Measurements from ENCODE around the gene CCDC73.
"Not testable (repeated sequence)": the region's sequence is repeated elsewhere in the genome, so short reads cannot be mapped to it uniquely, and the experiment has no call there.

The CCDC73 gene

DNA sequence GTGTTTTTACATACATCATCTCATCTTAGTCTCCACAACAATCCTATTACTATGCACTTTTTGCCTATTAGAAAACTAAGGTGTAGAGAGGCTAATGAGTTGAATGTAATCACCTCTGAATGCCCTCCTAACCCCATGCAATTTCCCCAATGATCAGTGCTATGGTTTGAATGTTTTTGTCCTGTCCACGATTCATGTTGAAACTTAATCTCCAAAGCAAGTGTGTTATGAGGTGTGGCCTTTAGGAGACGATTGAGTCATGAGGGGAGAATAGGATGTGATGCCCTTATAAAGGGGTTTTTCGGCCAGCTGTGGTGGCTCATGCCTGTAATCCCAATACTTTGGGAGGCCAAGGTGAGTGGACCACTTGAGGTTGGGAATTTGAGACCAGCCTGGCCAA, 2.0 kb upstream of the CCDC73 start:
- DNase-seq (ENCODE audit: low spot score), result no peak

GRCh38 chr11:32792948-32793475, 1.4 kb downstream of the CCDC73 start:
- DNase-seq (ENCODE audit: low spot score), result no peak

DNA sequence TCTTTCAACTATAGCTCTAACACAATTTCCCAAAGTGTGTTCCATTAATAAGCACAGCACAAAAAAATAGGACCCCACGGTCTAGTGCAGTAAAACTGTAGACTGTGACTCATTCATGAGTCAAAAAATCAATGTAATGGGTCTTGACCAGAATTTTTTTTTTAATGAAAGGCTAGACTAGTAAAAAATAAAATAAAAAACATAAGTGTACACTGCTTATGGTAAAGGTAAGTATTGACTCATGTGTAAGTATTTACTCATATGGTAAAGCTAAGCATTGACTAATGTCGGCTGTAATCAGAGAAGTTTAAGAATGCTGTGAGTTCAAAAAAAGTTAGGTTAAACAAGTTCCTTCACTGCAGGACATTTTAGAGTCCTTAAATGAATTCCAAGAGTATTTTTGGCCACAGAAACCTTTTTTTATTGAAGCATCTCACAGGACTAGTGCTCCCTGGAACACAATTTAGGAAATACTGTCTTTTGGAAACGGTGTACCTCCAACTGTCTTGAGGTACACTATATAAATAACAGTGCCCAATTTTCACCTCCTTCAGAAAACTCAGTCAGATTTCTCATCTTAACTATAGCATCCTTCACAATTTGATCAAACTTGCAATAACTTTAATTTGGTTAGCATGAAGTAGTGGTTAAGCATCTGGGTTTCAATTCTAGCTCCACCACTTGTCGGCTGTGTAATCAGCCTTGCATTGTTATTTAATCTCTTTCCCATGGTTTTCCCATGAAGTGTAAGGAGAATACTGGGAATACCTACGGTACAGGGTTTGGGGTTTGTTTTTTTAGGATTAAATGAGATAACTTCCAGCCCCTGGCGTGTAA, 2.1 kb downstream of the CCDC73 start:
- no peak for DNase-seq (ENCODE audit: low spot score)

GRCh38 chr11:32790916-32791315, 3.5 kb downstream of the CCDC73 start:
- no peak for DNase-seq (ENCODE audit: low spot score)

DNA sequence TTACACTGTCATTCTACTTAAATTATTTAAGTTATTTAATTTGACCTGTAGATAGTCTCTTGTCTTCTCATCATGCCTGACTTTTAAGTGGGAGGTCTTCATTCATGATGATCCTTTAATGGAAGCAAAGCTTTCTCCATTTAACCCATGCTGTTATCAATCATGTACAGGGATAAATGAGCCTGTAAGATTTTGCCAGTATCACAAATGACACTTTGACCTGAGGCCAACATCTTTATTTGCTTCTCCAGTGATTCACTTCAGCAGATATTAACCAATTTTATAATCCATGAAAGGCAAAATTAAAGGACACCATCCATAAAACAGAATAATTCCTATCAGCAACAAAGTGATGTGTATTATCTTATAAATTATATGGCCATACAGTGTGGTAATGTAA, 7.7 kb downstream of the CCDC73 start:
- no peak for DNase-seq (ENCODE audit: low spot score)

- DNase-seq (ENCODE audit: low spot score), result no peak
Observed at GRCh38 chr11:32785262-32785661, 9.2 kb downstream of the CCDC73 start.

DNA sequence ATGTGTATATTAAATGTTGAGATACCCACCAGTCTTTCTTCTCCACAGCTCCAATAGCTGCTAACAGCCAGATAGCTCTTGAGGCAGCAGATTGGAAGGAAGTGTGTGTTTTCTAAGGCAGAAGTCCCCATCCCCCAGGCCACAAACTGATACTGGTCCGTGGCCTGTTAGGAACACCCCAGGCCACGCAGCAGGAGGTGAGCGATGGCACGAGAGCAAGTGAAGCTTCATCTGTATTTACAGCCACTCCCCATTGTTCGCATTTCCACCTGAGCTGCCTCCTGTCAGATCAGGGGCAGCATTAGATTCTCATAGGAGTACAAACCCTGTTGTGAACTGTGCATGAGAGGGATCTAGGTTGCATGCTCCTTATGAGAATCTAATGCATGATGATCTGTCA, 12.7 kb downstream of the CCDC73 start:
- DNase-seq (ENCODE audit: low spot score), result no peak

DNA sequence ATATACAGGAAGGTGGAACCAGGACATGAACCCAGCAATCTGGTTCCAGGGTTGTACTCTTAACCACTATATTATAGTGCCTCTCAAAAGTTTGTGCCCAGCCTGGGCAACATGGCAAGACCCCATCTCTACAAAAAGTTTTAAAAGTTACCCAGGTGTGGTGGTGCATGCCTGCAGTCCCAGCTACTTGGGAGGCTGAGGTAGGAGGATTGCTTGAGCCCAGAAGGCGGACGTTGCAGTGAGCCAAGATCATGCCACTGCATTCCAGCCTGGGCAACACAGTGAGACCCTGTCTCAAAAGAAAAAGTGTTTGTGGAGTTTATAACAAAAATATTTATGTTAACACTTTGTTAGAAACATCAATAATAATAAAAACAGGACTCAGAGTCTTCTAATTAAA, 13.6 kb downstream of the CCDC73 start:
- DNase-seq (ENCODE audit: low spot score), result not testable (repeated sequence)

GRCh38 chr11:32779136-32779535, 15.3 kb downstream of the CCDC73 start:
- DNase-seq (ENCODE audit: low spot score), result no peak

- DNase-seq (ENCODE audit: low spot score), result no peak
Observed at GRCh38 chr11:32775908-32776307, 18.6 kb downstream of the CCDC73 start.

DNA sequence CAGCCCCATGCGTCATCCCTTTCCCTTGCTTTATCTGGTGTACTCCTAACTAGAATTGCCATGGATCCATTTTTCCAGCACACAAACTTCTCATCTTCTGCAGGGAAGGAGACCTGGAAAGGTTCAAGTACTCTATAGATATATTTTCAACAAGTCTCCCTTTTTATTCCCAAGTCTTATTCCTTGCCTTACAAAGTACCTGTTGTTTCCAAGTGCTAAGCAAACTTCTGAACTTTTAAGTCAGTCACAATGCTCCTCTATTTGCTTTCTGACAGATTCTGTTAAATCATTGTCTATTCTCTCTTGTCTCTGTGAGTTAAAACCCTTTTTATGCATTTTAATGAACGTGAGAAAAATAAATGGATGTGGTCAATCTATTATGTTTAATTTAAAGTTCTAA, 20.4 kb downstream of the CCDC73 start:
- no peak for DNase-seq (ENCODE audit: low spot score)

DNA sequence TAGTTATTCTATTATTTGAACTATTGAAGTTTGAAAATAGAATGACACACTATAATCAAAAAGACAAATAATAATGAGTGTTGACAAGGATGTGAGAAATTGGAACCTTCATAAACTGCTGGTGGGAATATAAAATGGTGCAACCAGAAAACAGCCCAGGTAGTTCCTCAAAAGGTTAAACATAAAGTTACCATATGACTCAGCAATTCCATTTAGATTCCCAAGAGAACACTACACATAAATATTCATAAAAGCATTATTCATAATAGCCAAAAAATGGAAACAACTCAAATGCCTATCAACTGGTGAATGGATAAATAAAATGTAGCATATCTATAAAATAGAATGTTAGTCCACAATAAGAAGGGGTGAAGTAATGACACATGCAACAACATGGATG, 21.7 kb downstream of the CCDC73 start:
- no peak for DNase-seq (ENCODE audit: low spot score)

DNA sequence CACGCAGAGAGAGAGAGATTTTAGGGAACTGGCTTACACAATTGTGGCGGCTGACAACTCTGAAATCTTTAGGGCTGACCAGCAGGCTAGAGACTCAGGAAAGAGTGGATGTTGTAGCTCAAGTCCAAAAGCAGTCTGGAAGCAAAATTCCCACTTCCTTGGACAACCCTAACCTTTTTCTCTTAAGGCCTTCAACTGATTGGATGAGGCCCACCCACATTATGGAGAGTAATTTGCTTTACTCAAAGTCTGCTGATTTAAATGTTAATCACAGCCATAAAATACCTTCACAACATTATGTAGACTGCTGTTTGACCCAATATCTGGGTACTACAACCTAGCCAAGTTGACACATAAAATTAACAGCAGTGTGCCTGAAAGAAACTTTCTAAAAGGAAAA, 32.7 kb downstream of the CCDC73 start:
- not testable (repeated sequence) for DNase-seq (ENCODE audit: low spot score)

DNA sequence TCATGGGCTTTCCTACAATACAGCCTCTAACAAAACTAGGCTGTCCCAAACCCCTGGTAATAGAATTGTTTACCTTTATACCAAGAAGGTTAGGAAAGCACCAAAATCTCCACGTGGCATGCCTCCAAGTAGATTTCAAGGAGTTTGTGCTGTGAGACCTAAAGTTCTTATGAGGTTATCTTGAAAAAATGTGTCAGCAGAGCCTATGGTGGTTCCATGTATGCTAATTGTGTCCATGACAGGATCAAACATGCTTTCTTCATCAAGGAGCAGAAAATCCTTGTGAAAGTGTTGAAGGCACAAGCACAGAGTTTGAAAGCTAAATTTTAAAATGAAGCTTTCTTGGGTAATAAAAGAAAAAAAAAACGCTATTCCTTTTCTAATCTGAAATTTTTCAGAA, 36.2 kb downstream of the CCDC73 start:
- no peak for DNase-seq (ENCODE audit: low spot score)

- DNase-seq (ENCODE audit: low spot score), result not testable (repeated sequence)
Observed at GRCh38 chr11:32753181-32753580, 41.3 kb downstream of the CCDC73 start.

GRCh38 chr11:32752001-32752400, 42.5 kb downstream of the CCDC73 start:
- no peak for DNase-seq (ENCODE audit: low spot score)

DNA sequence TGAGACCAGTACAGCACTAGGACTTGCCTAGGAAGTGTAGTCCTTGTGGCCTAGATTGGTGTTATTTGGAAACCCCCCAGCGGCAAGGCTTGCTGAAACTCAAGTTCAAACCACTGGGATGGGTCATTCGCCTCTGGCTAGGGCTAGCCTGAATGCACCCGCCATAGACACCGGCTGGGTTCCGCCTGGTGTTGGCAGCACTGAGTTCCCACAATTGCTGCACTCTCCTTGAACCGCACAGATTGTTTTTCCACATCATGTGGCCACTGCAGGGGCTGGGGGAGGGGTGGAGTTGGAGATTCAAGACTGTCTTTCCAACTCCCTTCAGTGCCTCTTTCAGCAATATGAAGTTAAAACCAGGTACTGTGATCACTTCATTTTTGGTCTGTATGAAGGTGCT, 43.1 kb downstream of the CCDC73 start:
- DNase-seq (ENCODE audit: low spot score), result no peak

DNA sequence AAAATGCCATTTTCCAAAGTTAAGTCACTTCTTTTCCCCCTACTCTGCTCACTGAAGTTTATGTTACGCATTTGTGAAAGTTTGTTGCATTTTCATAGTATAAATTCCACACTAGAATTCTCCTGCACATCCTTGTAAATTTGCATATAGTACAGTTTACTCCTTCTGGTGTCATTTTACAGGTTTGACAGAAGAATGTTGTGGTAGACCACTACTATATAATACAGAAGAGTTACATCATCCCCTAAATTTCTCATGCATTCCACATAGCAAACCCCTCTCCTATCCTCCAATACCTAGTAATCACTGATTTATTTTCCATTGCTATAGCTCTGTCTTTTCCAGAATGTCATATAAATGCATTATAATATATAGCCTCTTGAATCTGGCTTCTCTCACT, 64.5 kb downstream of the CCDC73 start:
- no peak for DNase-seq (ENCODE audit: low spot score)

DNA sequence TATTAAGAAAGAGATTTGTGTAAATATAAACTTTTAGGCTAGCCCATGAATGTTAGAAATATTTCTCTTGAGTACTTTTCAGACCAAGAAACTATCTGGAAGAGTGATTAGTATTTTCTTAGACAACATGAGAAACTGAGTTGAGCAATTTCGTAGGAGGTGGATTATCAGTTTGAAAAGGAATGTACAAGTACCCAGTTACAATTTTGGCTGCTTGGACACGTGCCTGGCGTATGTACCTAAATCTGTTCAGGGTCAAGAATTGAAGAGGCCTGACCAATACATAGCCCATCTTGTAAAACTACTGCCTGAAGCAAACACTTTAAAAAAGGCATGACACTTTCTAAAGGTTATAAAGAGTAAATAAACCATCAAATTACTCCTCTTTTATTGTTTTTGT, 71.1 kb downstream of the CCDC73 start:
- DNase-seq (ENCODE audit: low spot score), result no peak

GRCh38 chr11:32722255-32722654, 72.2 kb downstream of the CCDC73 start:
- DNase-seq (ENCODE audit: low spot score), result no peak

GRCh38 chr11:32713496-32713895, 81.0 kb downstream of the CCDC73 start:
- no peak for DNase-seq (ENCODE audit: low spot score)

GRCh38 chr11:32708978-32709377, 85.5 kb downstream of the CCDC73 start:
- DNase-seq (ENCODE audit: low spot score), result not testable (repeated sequence)

GRCh38 chr11:32706985-32707741, 87.3 kb downstream of the CCDC73 start:
- no peak for DNase-seq (ENCODE audit: low spot score)

Measured in left forelimb (tissue), 1 donor.